Measurements from ENCODE around the gene CEP72.

CEP72 gene

GRCh38 chr5:582936-583635 is 29.1 kb upstream of the CEP72 start:
- DNase-seq (ENCODE audit: low spot score in 2 of 2) (no peak), ATAC-seq (replicated peaks; ENCODE audit: extremely low read depth, poor library complexity, severe bottlenecking) (no peak)
- Mint-ChIP-seq H3K9me3 (peaks cover 5% of the 10 kb centered on the region), H3K36me3 (ENCODE audit: insufficient read depth) (no peaks in the 10 kb centered on the region), H3K4me3 (no peak overlapping the region), H3K27me3 (peaks cover 62% of the 10 kb centered on the region), H3K27ac (ENCODE audit: low read depth) (no peak overlapping the region), H3K4me1 (no peaks in the 10 kb centered on the region)

- DNase-seq (ENCODE audit: low spot score in 2 of 2) (no peak), ATAC-seq (replicated peaks; ENCODE audit: extremely low read depth, poor library complexity, severe bottlenecking) (no peak)
- Mint-ChIP-seq H3K4me3 (no peak overlapping the region), H3K27ac (ENCODE audit: low read depth) (no peak overlapping the region), H3K36me3 (ENCODE audit: insufficient read depth) (no peaks in the 10 kb centered on the region), H3K27me3 (peaks cover 57% of the 10 kb centered on the region), H3K9me3 (peaks cover 1% of the 10 kb centered on the region), H3K4me1 (no peaks in the 10 kb centered on the region)
These were observed 28.5 kb upstream of the CEP72 start for GRCh38 chr5:583645-584044.

- Mint-ChIP-seq H3K4me3 (no peak overlapping the region), H3K27me3 (peaks cover 53% of the 10 kb centered on the region), H3K4me1 (no peaks in the 10 kb centered on the region), H3K9me3 (no peaks in the 10 kb centered on the region), H3K36me3 (ENCODE audit: insufficient read depth) (peaks cover under 1% of the 10 kb centered on the region), H3K27ac (ENCODE audit: low read depth) (no peak overlapping the region)
- DNase-seq (ENCODE audit: low spot score in 2 of 2): no peak
- ATAC-seq (replicated peaks; ENCODE audit: extremely low read depth, poor library complexity, severe bottlenecking): no peak
These were observed 27.9 kb upstream of the CEP72 start for GRCh38 chr5:584216-584615.

GRCh38 chr5:584846-585245 is 27.3 kb upstream of the CEP72 start:
- DNase-seq (ENCODE audit: low spot score in 2 of 2): no peak
- Mint-ChIP-seq H3K27ac (ENCODE audit: low read depth) (no peak overlapping the region), H3K36me3 (ENCODE audit: insufficient read depth) (peaks cover 3% of the 10 kb centered on the region), H3K9me3 (no peaks in the 10 kb centered on the region), H3K4me1 (peaks cover 6% of the 10 kb centered on the region), H3K4me3 (no peak overlapping the region), H3K27me3 (peaks cover 57% of the 10 kb centered on the region)
- no peak for ATAC-seq (replicated peaks; ENCODE audit: extremely low read depth, poor library complexity, severe bottlenecking)

- DNase-seq (ENCODE audit: low spot score in 2 of 2) (no peak), ATAC-seq (replicated peaks; ENCODE audit: extremely low read depth, poor library complexity, severe bottlenecking) (no peak)
- Mint-ChIP-seq H3K27ac (ENCODE audit: low read depth) (no peak overlapping the region), H3K27me3 (peaks cover 50% of the 10 kb centered on the region), H3K4me3 (no peak overlapping the region), H3K36me3 (ENCODE audit: insufficient read depth) (peaks cover 3% of the 10 kb centered on the region), H3K4me1 (peaks cover 6% of the 10 kb centered on the region), H3K9me3 (no peaks in the 10 kb centered on the region)
These were observed 26.6 kb upstream of the CEP72 start for GRCh38 chr5:585556-585955.

GRCh38 chr5:585962-586628 is 26.0 kb upstream of the CEP72 start:
- ATAC-seq (replicated peaks; ENCODE audit: extremely low read depth, poor library complexity, severe bottlenecking) (no peak), DNase-seq (ENCODE audit: low spot score in 2 of 2) (no peak)
- no peaks in the 10 kb centered on the region for H3K9me3 Mint-ChIP-seq
- peaks cover 50% of the 10 kb centered on the region for H3K27me3 Mint-ChIP-seq
- H3K27ac Mint-ChIP-seq (ENCODE audit: low read depth): no peak overlapping the region
- peaks cover 3% of the 10 kb centered on the region for H3K36me3 Mint-ChIP-seq (ENCODE audit: insufficient read depth)
- H3K4me1 Mint-ChIP-seq: peaks cover 6% of the 10 kb centered on the region
- H3K4me3 Mint-ChIP-seq: no peak overlapping the region

GRCh38 chr5:586751-587285 is 25.3 kb upstream of the CEP72 start:
- Mint-ChIP-seq H3K27me3 (peaks cover 50% of the 10 kb centered on the region), H3K36me3 (ENCODE audit: insufficient read depth) (peaks cover 3% of the 10 kb centered on the region), H3K27ac (ENCODE audit: low read depth) (no peak overlapping the region), H3K4me1 (peaks cover 6% of the 10 kb centered on the region), H3K4me3 (no peak overlapping the region), H3K9me3 (no peaks in the 10 kb centered on the region)
- DNase-seq (ENCODE audit: low spot score in 2 of 2): no peak
- ATAC-seq (replicated peaks; ENCODE audit: extremely low read depth, poor library complexity, severe bottlenecking): no peak

GRCh38 chr5:587403-587802 is 24.7 kb upstream of the CEP72 start:
- H3K36me3 Mint-ChIP-seq (ENCODE audit: insufficient read depth): peaks cover 3% of the 10 kb centered on the region
- H3K27ac Mint-ChIP-seq (ENCODE audit: low read depth): no peak overlapping the region
- peaks cover 50% of the 10 kb centered on the region for H3K27me3 Mint-ChIP-seq
- H3K9me3 Mint-ChIP-seq: no peaks in the 10 kb centered on the region
- no peak for ATAC-seq (replicated peaks; ENCODE audit: extremely low read depth, poor library complexity, severe bottlenecking)
- no peak overlapping the region for H3K4me3 Mint-ChIP-seq
- peaks cover 6% of the 10 kb centered on the region for H3K4me1 Mint-ChIP-seq
- no peak for DNase-seq (ENCODE audit: low spot score in 2 of 2)

- no peaks in the 10 kb centered on the region for H3K9me3 Mint-ChIP-seq
- DNase-seq (ENCODE audit: low spot score in 2 of 2) (no peak), ATAC-seq (replicated peaks; ENCODE audit: extremely low read depth, poor library complexity, severe bottlenecking) (no peak)
- H3K27me3 Mint-ChIP-seq: peaks cover 50% of the 10 kb centered on the region
- H3K4me1 Mint-ChIP-seq: peaks cover 6% of the 10 kb centered on the region
- peaks cover 3% of the 10 kb centered on the region for H3K36me3 Mint-ChIP-seq (ENCODE audit: insufficient read depth)
- H3K27ac Mint-ChIP-seq (ENCODE audit: low read depth): no peak overlapping the region
- H3K4me3 Mint-ChIP-seq: no peak overlapping the region
These were observed 23.6 kb upstream of the CEP72 start for GRCh38 chr5:588406-588995.

- no peak for ATAC-seq (replicated peaks; ENCODE audit: extremely low read depth, poor library complexity, severe bottlenecking)
- Mint-ChIP-seq H3K9me3 (no peaks in the 10 kb centered on the region), H3K27me3 (peaks cover 54% of the 10 kb centered on the region)
These were observed 23.0 kb upstream of the CEP72 start for GRCh38 chr5:589173-589572.

GRCh38 chr5:589588-589987 is 22.6 kb upstream of the CEP72 start:
- H3K4me1 Mint-ChIP-seq: peaks cover 6% of the 10 kb centered on the region

More at GRCh38 chr5:589173-589572, 23.0 kb upstream of the CEP72 start:
- H3K36me3 Mint-ChIP-seq (ENCODE audit: insufficient read depth): peaks cover 3% of the 10 kb centered on the region
- peaks cover 6% of the 10 kb centered on the region for H3K4me1 Mint-ChIP-seq
- no peak for DNase-seq (ENCODE audit: low spot score in 2 of 2)
- H3K27ac Mint-ChIP-seq (ENCODE audit: low read depth): no peak overlapping the region
- no peak overlapping the region for H3K4me3 Mint-ChIP-seq

GRCh38 chr5:590346-590745 is 21.8 kb upstream of the CEP72 start:
- no peak overlapping the region for H3K4me3 Mint-ChIP-seq
- H3K9me3 Mint-ChIP-seq: no peaks in the 10 kb centered on the region
- DNase-seq (ENCODE audit: low spot score in 2 of 2) (no peak), ATAC-seq (replicated peaks; ENCODE audit: extremely low read depth, poor library complexity, severe bottlenecking) (no peak)
- H3K4me1 Mint-ChIP-seq: peaks cover 6% of the 10 kb centered on the region
- peaks cover 5% of the 10 kb centered on the region for H3K36me3 Mint-ChIP-seq (ENCODE audit: insufficient read depth)
- no peak overlapping the region for H3K27ac Mint-ChIP-seq (ENCODE audit: low read depth)
- H3K27me3 Mint-ChIP-seq: peaks cover 66% of the 10 kb centered on the region

More at GRCh38 chr5:589588-589987, 22.6 kb upstream of the CEP72 start:
- H3K36me3 Mint-ChIP-seq (ENCODE audit: insufficient read depth): peaks cover 5% of the 10 kb centered on the region
- no peak overlapping the region for H3K27ac Mint-ChIP-seq (ENCODE audit: low read depth)
- H3K9me3 Mint-ChIP-seq: no peaks in the 10 kb centered on the region
- H3K27me3 Mint-ChIP-seq: peaks cover 59% of the 10 kb centered on the region
- H3K4me3 Mint-ChIP-seq: no peak overlapping the region
- DNase-seq (ENCODE audit: low spot score in 2 of 2) (no peak), ATAC-seq (replicated peaks; ENCODE audit: extremely low read depth, poor library complexity, severe bottlenecking) (no peak)

GRCh38 chr5:591746-592145 is 20.4 kb upstream of the CEP72 start:
- Mint-ChIP-seq H3K27me3 (peaks cover 68% of the 10 kb centered on the region), H3K36me3 (ENCODE audit: insufficient read depth) (peaks cover 5% of the 10 kb centered on the region), H3K4me3 (no peak overlapping the region), H3K9me3 (no peaks in the 10 kb centered on the region), H3K4me1 (peaks cover 6% of the 10 kb centered on the region), H3K27ac (ENCODE audit: low read depth) (no peak overlapping the region)
- DNase-seq (ENCODE audit: low spot score in 2 of 2) (no peak), ATAC-seq (replicated peaks; ENCODE audit: extremely low read depth, poor library complexity, severe bottlenecking) (no peak)

Measured in central memory CD8-positive, alpha-beta T cell (primary cell).